ENCODE results near the gene WRNIP1.

The WRNIP1 gene

DNA sequence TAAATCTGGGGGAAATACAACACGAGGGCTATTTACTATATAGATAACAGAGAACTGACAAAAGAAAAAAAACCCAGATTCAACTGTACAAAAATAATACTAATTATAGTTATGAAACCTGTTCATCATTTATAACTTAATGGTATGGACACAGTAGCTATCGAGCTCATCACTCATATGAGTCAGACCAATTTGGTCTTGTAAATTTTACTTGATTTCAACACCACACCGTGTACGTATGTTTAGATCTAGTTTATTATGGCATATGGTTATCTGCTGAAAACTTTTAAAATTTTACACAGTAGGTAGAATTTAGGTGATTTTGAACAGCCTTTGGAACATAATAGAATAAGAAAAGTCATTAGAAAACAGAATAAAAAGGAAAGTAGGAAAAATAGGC lies 19.9 kb upstream of the WRNIP1 start:
- TF ChIP-seq POLR2AphosphoS5 (IDR thresholded peaks at IDR 0.05; ENCODE audit: low read depth, low read length): no peak
- TF ChIP-seq TAF1 (IDR thresholded peaks at IDR 0.05; ENCODE audit: borderline replicate concordance, insufficient read depth, low read length): no peak
- TF ChIP-seq FOXP2 (optimal IDR thresholded peaks at IDR 0.05; ENCODE audit: borderline replicate concordance, extremely low read depth, extremely low read length, insufficient read depth): no peak
- TF ChIP-seq SIN3A (IDR thresholded peaks at IDR 0.05; ENCODE audit: borderline replicate concordance, insufficient read depth, low read length): no peak
- TF ChIP-seq, protein P1, sequence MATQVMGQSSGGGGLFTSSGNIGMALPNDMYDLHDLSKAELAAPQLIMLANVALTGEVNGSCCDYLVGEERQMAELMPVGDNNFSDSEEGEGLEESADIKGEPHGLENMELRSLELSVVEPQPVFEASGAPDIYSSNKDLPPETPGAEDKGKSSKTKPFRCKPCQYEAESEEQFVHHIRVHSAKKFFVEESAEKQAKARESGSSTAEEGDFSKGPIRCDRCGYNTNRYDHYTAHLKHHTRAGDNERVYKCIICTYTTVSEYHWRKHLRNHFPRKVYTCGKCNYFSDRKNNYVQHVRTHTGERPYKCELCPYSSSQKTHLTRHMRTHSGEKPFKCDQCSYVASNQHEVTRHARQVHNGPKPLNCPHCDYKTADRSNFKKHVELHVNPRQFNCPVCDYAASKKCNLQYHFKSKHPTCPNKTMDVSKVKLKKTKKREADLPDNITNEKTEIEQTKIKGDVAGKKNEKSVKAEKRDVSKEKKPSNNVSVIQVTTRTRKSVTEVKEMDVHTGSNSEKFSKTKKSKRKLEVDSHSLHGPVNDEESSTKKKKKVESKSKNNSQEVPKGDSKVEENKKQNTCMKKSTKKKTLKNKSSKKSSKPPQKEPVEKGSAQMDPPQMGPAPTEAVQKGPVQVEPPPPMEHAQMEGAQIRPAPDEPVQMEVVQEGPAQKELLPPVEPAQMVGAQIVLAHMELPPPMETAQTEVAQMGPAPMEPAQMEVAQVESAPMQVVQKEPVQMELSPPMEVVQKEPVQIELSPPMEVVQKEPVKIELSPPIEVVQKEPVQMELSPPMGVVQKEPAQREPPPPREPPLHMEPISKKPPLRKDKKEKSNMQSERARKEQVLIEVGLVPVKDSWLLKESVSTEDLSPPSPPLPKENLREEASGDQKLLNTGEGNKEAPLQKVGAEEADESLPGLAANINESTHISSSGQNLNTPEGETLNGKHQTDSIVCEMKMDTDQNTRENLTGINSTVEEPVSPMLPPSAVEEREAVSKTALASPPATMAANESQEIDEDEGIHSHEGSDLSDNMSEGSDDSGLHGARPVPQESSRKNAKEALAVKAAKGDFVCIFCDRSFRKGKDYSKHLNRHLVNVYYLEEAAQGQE (IDR thresholded peaks at IDR 0.05; ENCODE audit: insufficient read depth in 1 of 2, low read depth in 2 of 2, low read length in 2 of 2): no peak

DNA sequence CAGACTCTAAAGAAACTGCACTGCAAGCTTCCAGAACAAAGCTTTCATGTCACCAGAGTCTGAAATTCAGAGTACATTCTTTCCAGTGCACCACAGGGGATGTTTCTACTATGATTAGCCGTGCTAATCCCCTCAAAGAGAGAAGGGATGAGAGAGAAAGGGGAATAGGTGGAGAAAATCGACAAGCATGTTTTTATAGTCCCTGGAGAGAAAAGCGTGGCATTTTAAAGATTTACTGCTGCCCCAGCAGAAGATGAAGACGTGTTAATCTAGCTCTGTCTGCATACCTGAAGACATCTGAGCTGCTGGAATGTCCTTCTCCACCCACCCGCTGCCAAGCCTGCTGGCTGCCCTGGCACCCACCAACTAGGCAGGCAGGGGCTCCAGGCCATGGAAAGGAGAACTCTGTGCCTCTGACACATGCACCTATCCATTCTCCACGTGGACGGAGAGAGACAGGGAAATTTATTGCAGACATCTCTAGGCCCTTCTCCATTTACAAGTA lies 18.6 kb upstream of the WRNIP1 start:
- TF ChIP-seq, protein P1 (IDR thresholded peaks at IDR 0.05; ENCODE audit: insufficient read depth in 1 of 2, low read depth in 2 of 2, low read length in 2 of 2): no peak
- TF ChIP-seq TAF1 (IDR thresholded peaks at IDR 0.05; ENCODE audit: borderline replicate concordance, insufficient read depth, low read length): no peak
- TF ChIP-seq FOXP2 (optimal IDR thresholded peaks at IDR 0.05; ENCODE audit: borderline replicate concordance, extremely low read depth, extremely low read length, insufficient read depth): no peak
- TF ChIP-seq POLR2AphosphoS5 (IDR thresholded peaks at IDR 0.05; ENCODE audit: low read depth, low read length): no peak
- no peak for TF ChIP-seq SIN3A (IDR thresholded peaks at IDR 0.05; ENCODE audit: borderline replicate concordance, insufficient read depth, low read length)

DNA sequence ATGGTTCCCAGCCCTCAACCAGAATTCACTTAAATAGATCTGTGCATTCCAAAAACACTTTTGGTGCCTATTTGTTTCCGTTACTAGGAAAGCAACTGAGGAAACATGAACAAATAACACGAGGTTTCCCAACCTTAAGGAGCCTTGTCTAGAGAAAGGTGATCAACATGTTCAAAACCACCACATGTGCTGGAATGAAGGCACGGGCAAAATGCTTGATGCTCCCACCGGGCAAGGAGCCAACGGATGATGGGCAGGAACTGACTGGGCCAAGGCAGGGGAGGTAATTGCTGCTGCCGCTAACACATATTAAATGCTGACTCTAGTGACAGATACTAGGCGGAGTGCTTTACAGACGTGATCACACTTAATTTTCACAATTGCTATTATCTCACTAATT lies 17.0 kb upstream of the WRNIP1 start:
- TF ChIP-seq, protein P1 (IDR thresholded peaks at IDR 0.05; ENCODE audit: insufficient read depth in 1 of 2, low read depth in 2 of 2, low read length in 2 of 2): no peak
- no peak for TF ChIP-seq SIN3A (IDR thresholded peaks at IDR 0.05; ENCODE audit: borderline replicate concordance, insufficient read depth, low read length)
- TF ChIP-seq FOXP2 (optimal IDR thresholded peaks at IDR 0.05; ENCODE audit: borderline replicate concordance, extremely low read depth, extremely low read length, insufficient read depth): peak; percentile 32

DNA sequence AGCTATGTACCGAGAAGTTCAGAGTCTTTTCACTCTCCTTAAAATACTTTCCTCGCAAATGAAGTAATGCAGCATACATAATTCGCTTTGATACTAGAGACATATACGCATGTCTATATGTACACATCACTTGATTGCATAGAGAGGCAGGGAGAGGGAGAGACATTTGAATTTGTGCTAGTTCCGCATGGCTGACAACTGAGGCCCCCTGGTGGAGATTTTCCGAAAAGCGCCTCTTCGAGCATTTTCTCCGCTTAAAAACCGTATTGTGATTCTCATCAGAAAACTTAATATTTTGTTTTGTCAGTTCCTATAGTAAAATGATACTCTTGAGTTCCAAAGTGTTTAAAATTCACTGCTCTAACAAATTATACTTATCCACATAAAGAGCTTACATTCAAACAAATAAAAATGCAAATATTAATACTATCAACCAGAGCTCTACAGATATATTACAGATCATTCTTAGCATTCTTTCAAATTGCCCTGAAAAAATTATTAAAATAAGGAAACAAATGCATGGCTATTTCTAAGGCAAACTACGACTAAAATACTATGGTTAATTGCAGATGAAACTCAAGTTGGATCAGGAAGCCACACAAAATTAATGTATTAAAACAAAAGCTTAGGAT lies 15.1 kb upstream of the WRNIP1 start:
- TF ChIP-seq POLR2AphosphoS5 (IDR thresholded peaks at IDR 0.05; ENCODE audit: low read depth, low read length) (no peak), SIN3A (IDR thresholded peaks at IDR 0.05; ENCODE audit: borderline replicate concordance, insufficient read depth, low read length) (no peak), TAF1 (IDR thresholded peaks at IDR 0.05; ENCODE audit: borderline replicate concordance, insufficient read depth, low read length) (no peak), FOXP2 (optimal IDR thresholded peaks at IDR 0.05; ENCODE audit: borderline replicate concordance, extremely low read depth, extremely low read length, insufficient read depth) (no peak)
- TF ChIP-seq, protein P1 (IDR thresholded peaks at IDR 0.05; ENCODE audit: insufficient read depth in 1 of 2, low read depth in 2 of 2, low read length in 2 of 2): no peak

Data from PFSK-1 (cell line).